SK-N-MC (cell line): Measurements from ENCODE around the gene GSAP.

Source experiments
- EZH2 ChIP-seq: fragments of 200-600 bp; sonication (generic); IDR thresholded peaks from one replicate; pipeline ENCODE4 v1.6.1; 2017; ENCODE audit warnings: antibody characterized with exemption
- POLR2AphosphoS5 ChIP-seq: IDR thresholded peaks from 2 replicates; pipeline ENCODE4 v1.6.1; 2012; ENCODE audit warnings: mild to moderate bottlenecking, low read depth, low read length, borderline replicate concordance

- TF ChIP-seq POLR2AphosphoS5 (no peak), EZH2 (no peak)
These were observed 16.3 kb downstream of the GSAP start for GRCh38 chr7:77399816-77400215.
